NCI-H446 (cell line): ENCODE data around the gene ADGRD1.

Experiments used
- DNase-seq, 2 experiments: peaks; one replicate each; lab custom pipeline; 2025; lab: John Stamatoyannopoulos, UW

ADGRD1 gene

DNA sequence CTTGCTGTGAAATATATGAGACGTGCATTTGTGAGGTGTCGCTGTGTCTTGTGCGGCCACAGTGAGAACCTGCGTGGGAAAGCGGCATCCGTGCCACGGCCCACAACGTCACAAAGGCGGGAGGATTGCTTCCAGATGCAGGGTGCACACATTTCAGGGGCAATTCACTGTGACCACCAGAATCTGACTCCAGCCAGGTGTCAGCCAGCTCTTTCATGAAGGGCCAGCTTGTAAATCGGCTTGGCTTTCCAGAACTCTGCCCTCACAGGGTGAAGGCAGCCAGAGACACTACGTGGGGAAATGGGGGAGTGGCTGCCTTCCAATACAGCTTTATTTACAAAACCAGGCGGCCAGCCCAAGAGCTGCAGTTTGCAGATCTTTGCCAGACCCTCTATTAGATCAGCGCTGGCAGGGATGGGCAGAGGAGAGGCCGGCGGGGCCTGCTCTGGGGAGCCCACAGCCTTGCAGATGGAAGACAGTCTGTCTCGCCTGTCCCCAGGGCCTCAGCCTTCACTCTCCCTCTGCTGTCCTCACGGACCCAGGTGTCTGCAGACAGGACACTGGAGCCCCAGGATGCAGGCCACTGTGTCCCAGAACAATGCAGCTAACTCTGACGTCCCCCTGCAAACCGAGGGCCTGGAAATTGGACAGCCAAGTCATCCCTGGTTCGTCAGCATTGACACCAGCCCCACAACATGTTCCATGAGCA, 53.5 kb downstream of the ADGRD1 start:
- no peak for DNase-seq

DNA sequence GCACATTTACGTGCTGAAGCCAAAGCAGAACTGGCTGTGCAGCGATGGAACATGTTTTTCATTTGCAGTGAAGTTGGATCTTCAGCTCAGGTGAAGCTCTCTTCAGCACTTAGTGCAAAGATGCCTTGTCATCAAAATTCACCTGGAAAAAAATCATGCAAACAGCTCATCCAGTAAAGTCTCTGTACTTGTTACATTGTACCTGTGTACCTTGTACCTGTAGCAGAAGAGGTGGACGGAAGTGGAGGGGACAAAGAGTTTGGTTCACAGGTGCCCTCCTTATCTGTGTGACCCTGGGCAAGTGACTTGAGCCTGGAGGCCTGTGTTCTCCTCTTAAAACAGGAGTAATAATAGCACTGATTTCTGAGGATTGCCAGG, 54.0 kb downstream of the ADGRD1 start:
- DNase-seq = no peak

GRCh38 chr12:131008131-131008912, 54.6 kb downstream of the ADGRD1 start:
- no peak for DNase-seq

GRCh38 chr12:131008913-131009270, 55.2 kb downstream of the ADGRD1 start:
- DNase-seq = no peak

GRCh38 chr12:131009595-131010395, 56.1 kb downstream of the ADGRD1 start:
- DNase-seq = no peak

- no peak for DNase-seq
These were observed 56.9 kb downstream of the ADGRD1 start for GRCh38 chr12:131010396-131011131.

DNA sequence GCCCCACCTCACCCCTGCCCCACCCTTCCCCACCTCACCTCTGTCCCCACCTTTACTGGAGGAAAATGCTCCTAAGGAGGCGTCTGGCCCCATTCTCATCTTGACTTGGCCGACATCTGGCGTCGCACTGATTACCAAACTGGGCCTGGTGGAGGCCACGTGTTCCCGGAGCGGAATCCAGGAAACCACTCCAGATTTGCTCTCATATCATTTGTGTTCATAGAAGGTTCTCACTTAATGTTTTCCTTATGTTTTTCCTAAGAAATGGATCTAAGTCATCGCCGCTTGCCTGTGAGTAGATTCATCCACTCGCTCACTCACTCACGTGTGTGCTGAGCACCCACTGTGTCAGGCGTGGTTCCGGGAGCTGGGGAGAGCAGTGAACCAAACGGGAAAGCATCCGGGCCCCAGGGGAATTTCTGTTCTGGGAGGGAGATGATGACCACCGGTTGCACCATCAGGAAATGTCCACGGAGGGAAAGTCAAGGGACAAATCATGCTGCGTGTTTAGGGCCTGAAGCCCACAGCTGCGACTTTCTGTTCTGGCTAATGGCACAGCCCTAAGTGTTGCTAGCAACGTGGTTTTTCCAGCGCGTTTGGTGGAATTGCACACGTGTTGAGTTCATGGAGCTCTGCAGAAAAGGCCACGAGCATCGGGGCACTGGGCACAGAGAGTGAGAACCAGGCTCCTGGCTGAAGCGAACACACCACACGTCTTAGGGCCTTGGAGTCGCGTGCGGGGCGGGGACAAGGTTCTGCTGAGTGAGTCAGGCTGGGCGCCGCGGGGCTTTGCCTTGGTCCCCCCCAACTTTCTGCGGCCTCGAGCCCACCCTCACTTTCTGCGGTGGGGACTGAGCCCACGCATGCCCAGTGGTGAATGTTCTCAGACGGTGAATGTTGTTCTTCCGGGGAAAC, 57.7 kb downstream of the ADGRD1 start:
- DNase-seq = no peak

- DNase-seq = no peak
These were observed 58.8 kb downstream of the ADGRD1 start for GRCh38 chr12:131012279-131013069.

DNA sequence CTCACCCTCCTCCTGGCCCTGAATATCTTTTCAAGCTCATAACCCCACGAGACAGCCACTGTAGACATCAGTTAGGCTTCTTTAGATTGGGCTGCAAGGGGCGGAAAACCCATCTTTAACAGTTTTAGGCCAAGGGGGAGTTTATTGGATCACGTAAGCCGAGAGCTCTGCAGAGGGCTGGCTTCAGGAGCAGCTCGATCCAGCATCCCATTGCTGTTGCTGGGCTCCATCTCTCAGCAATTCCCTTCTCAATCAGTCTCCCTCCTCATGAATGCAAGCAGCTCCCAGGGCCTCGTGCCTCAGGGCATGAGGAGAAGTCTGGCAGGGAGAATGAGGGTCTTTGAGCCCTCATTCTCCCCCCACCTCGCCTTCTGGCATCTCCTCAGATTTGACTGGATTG, 59.4 kb downstream of the ADGRD1 start:
- no peak for DNase-seq

GRCh38 chr12:131014343-131014742, 60.6 kb downstream of the ADGRD1 start:
- DNase-seq = no peak

DNA sequence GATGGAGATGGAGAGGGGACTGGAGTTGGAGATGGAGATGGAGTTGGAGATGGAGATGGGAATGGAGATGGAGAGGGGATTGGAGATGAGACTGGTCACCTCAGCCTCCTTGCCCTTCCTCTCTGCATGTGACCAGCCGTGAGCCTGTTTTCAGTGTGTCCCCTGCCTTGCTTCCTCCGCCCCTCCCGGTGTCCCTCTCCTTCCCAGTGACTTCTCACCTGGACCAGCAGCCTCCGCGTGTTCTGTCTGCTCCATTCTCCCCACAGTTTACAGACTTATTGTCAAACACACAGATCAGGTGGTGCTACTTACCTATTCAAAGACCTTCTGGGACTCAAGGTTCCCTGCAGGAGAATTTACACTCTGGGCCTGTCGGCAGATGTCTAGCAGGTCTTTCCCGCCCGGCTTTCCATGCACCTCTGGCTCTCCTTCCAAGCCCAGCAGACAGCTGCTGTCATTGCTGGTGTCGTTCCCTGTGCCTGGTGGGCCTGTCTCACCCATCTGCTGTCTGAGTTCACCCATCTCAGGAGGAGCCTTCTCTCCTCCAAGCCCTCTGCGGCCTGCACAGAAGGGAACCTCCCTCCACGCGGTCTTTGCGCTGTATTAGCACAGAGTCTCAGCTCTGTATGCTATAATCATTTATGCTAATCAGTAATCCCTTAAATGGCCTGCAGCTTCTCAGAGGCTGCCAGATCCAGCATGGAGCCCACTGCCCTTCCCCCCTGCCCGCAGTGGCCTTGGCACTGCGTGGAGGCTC, 62.1 kb downstream of the ADGRD1 start:
- no peak for DNase-seq

DNA sequence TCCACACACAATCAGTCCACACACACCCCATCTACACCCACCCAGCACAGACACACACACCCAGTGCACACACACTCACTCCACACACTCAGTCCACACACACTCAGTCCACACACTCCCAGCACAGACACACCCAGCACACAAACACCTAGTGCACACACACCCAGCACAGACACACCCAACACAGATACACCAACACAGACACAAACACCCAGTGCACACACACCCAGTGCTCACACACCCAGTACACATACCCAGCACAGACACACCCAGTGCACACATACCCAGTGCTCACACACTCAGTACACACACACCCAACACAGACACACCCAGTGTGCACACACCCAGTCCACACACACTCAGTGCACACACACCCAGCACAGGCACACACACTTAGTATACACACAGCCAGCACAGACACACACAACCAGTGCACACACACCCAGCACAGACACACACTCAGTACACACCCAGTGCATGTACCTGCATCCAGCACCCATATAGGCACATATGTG, 63.8 kb downstream of the ADGRD1 start:
- DNase-seq = no peak

DNA sequence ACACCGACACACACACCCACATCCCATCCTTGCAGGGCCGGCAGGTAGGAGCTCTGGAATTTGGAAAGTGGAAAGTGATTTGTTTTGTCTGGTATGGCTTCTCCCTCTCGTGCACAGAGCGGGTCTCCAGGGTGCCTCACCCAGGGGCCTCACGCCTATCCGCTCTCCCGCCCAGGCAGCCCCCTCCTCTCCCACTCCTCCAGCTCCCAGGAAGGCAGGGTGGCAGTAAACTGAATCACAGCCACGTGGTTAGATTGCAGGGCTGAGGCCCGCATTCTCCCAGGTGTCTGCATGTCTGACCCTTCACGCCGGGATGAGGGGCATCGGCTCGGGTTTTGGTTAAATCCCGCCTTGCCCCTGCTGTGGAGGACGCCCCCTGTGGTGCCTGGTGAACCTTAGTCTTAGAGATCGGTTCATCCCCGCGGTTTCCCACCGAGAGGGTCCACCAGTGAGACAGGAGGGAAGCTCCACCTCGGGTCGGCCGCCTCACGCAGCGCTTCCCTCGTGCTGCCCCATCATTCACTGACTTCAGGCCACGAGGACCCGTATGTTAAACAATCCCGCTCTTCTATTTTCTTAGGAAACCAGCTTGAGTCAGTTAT, 64.4 kb downstream of the ADGRD1 start:
- DNase-seq = no peak

DNA sequence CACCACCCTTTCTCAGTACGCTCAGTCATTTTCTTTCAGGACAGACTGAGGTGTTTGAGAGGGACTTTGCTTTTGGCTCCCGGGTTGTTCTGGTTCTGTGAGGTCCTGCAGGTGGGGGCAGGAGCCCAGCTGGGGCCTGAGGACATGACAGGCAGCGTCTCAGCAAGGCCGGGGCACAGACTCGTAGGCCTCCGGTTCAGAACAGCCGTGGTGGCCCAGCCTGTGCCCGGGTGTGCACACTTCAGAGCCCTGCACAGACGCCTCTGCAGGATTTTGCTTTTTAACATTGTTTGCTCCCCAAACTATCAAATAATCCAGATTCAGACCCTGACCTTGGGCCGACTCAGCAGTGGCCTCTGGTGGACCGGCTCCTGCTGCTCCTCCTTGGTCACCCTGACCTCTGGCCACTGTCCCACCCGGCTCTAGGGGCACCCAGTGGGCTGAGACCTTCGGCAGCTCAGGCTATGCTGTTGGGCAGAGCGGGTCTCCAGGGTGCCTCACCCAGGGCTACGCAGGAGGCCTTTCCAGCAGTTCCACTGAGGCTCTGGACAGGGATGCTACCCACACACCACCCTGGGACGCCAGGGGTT, 65.2 kb downstream of the ADGRD1 start:
- DNase-seq = no peak

GRCh38 chr12:131020326-131021153, 66.8 kb downstream of the ADGRD1 start:
- no peak for DNase-seq

GRCh38 chr12:131021154-131021541, 67.4 kb downstream of the ADGRD1 start:
- no peak for DNase-seq

- no peak for DNase-seq
These were observed 70.3 kb downstream of the ADGRD1 start for GRCh38 chr12:131024026-131024425.

DNA sequence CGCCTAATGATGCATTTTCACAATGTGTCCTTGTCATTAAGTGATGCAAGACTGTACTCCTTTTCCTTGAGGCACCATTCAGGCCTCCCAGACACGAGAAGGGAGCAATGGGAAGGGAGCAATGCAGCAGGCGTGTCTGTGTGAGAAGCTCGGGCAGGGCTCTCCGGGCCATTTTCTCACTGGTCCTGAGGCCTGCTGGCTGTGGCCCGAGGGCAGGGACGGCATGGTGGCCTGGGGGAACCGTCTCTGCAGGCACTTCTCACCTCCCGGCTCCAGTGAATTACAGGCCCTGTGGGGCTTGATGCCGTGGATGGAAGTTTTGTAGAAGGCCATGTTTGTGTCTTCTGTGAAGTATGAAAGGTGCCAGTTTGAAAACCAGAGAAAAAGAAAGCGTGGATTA, 71.0 kb downstream of the ADGRD1 start:
- no peak for DNase-seq
